ENCODE results near the gene VDAC1.

GRCh38 chr5:133925866-133926488, 78.8 kb downstream of the VDAC1 start:
- TF ChIP-seq CTCF (IDR thresholded peaks at IDR 0.05) = no peak
- no peak for TF ChIP-seq EZH2 (IDR thresholded peaks at IDR 0.05; ENCODE audit: borderline replicate concordance, insufficient read depth, low read depth, low read length, poor library complexity, severe bottlenecking)
